ENCODE data around the gene PIKFYVE. TPM values are rescaled to one million over a fixed set of nuclear protein-coding genes. Genes with fewer than 3 reads are reported as not detected.
"Not testable (repeated sequence)": the region's sequence is repeated elsewhere in the genome, so short reads cannot be mapped to it uniquely, and the experiment has no call there.

PIKFYVE gene
- total RNA-seq, 1 experiment from 2014 or later, result 34.8 TPM

- DNase-seq (ENCODE audit: low read depth, low spot score), result no peak
- ATAC-seq, result no peak
- in situ Hi-C loops (cut with HindIII; ENCODE audit: low pct_unique_long_range_greater_than_20kb, low sequenced_read_pairs), result no loop called here
Observed at GRCh38 chr2:208266936-208267335, 881 bp downstream of the PIKFYVE start.

GRCh38 chr2:208267526-208267925 is 1.5 kb downstream of the PIKFYVE start:
- CTCF ChIA-PET, result interaction anchor here (0.7 kb wide), 1 partner anchor 110 kb away, joined by 3 read pairs; no protein-coding TSS in a partner anchor
- peak overlapping the region; percentile 84 to 90 for H3K4me3 ChIP-seq (ENCODE audit: low read depth in 2 of 2, low read length in 2 of 2)
- DNase-seq (ENCODE audit: low read depth, low spot score); H3K27me3 ChIP-seq (ENCODE audit: control insufficient read depth, insufficient read depth, low read length); H3K9me3 ChIP-seq (ENCODE audit: control insufficient read depth, insufficient read depth, low read depth, low read length); BruUV-seq (replicated peaks); ATAC-seq; in situ Hi-C loops (cut with HindIII; ENCODE audit: low pct_unique_long_range_greater_than_20kb, low sequenced_read_pairs); intact Hi-C loops (cut with micrococcal nuclease; ENCODE audit: unreplicated experiment): not testable (repeated sequence)
- peaks cover 18% of the 10 kb centered on the region for H3K4me1 ChIP-seq (ENCODE audit: control insufficient read depth, insufficient read depth, low read length)
- POLR2A ChIA-PET, result interaction anchor here (0.6 kb wide), 1 partner anchor 15 kb away, joined by 3 read pairs; no protein-coding TSS in a partner anchor
- H3K27ac ChIP-seq (ENCODE audit: low read length), result peak overlapping the region; percentile 96
- peaks cover 18% of the 10 kb centered on the region for H3K36me3 ChIP-seq (ENCODE audit: control insufficient read depth, insufficient read depth, low read length)

More at GRCh38 chr2:208266936-208267335, 881 bp downstream of the PIKFYVE start:
- TF ChIP-seq POLR2AphosphoS5 (IDR thresholded peaks at IDR 0.05; ENCODE audit: low read depth, low read length) (no peak), SIN3A (IDR thresholded peaks at IDR 0.05; ENCODE audit: borderline replicate concordance, insufficient read depth, low read depth, low read length) (no peak), TCF7L2 (IDR thresholded peaks at IDR 0.05; ENCODE audit: low read depth, low read length) (no peak)
- TF ChIP-seq, protein P1, sequence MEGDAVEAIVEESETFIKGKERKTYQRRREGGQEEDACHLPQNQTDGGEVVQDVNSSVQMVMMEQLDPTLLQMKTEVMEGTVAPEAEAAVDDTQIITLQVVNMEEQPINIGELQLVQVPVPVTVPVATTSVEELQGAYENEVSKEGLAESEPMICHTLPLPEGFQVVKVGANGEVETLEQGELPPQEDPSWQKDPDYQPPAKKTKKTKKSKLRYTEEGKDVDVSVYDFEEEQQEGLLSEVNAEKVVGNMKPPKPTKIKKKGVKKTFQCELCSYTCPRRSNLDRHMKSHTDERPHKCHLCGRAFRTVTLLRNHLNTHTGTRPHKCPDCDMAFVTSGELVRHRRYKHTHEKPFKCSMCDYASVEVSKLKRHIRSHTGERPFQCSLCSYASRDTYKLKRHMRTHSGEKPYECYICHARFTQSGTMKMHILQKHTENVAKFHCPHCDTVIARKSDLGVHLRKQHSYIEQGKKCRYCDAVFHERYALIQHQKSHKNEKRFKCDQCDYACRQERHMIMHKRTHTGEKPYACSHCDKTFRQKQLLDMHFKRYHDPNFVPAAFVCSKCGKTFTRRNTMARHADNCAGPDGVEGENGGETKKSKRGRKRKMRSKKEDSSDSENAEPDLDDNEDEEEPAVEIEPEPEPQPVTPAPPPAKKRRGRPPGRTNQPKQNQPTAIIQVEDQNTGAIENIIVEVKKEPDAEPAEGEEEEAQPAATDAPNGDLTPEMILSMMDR (IDR thresholded peaks at IDR 0.05), result no peak
- TF ChIP-seq, protein P2, sequence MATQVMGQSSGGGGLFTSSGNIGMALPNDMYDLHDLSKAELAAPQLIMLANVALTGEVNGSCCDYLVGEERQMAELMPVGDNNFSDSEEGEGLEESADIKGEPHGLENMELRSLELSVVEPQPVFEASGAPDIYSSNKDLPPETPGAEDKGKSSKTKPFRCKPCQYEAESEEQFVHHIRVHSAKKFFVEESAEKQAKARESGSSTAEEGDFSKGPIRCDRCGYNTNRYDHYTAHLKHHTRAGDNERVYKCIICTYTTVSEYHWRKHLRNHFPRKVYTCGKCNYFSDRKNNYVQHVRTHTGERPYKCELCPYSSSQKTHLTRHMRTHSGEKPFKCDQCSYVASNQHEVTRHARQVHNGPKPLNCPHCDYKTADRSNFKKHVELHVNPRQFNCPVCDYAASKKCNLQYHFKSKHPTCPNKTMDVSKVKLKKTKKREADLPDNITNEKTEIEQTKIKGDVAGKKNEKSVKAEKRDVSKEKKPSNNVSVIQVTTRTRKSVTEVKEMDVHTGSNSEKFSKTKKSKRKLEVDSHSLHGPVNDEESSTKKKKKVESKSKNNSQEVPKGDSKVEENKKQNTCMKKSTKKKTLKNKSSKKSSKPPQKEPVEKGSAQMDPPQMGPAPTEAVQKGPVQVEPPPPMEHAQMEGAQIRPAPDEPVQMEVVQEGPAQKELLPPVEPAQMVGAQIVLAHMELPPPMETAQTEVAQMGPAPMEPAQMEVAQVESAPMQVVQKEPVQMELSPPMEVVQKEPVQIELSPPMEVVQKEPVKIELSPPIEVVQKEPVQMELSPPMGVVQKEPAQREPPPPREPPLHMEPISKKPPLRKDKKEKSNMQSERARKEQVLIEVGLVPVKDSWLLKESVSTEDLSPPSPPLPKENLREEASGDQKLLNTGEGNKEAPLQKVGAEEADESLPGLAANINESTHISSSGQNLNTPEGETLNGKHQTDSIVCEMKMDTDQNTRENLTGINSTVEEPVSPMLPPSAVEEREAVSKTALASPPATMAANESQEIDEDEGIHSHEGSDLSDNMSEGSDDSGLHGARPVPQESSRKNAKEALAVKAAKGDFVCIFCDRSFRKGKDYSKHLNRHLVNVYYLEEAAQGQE (IDR thresholded peaks at IDR 0.05; ENCODE audit: insufficient read depth in 1 of 2, low read depth in 2 of 2, low read length in 1 of 2), result no peak
- TSS peak; percentile 87 for BruUV-seq (replicated peaks)
- ChIA-PET CTCF (no interaction called here), POLR2A (interaction anchor here (0.6 kb wide), 2 partner anchors 16 to 68 kb away, joined by 3 to 4 read pairs; no protein-coding TSS in a partner anchor)
- peak overlapping the region; percentile 84 to 90 for H3K4me3 ChIP-seq (ENCODE audit: low read depth in 2 of 2, low read length in 2 of 2)
- no peaks in the 10 kb centered on the region for H3K9me3 ChIP-seq (ENCODE audit: control insufficient read depth, insufficient read depth, low read depth, low read length)
- no peaks in the 10 kb centered on the region for H3K27me3 ChIP-seq (ENCODE audit: control insufficient read depth, insufficient read depth, low read length)
- H3K4me1 ChIP-seq (ENCODE audit: control insufficient read depth, insufficient read depth, low read length), result peaks cover 18% of the 10 kb centered on the region
- H3K36me3 ChIP-seq (ENCODE audit: control insufficient read depth, insufficient read depth, low read length), result peaks cover 13% of the 10 kb centered on the region
- intact Hi-C loops (cut with micrococcal nuclease; ENCODE audit: unreplicated experiment), result no loop called here
- peak overlapping the region; percentile 96 for H3K27ac ChIP-seq (ENCODE audit: low read length)

- Histone ChIP-seq H3K36me3 (ENCODE audit: control insufficient read depth, insufficient read depth, low read length) (peaks cover 24% of the 10 kb centered on the region), H3K4me1 (ENCODE audit: control insufficient read depth, insufficient read depth, low read length) (peaks cover 18% of the 10 kb centered on the region), H3K4me3 (ENCODE audit: low read depth in 2 of 2, low read length in 2 of 2) (no peak overlapping the region), H3K27me3 (ENCODE audit: control insufficient read depth, insufficient read depth, low read length) (no peaks in the 10 kb centered on the region), H3K9me3 (ENCODE audit: control insufficient read depth, insufficient read depth, low read depth, low read length) (no peaks in the 10 kb centered on the region), H3K27ac (ENCODE audit: low read length) (no peak overlapping the region)
- DNase-seq (ENCODE audit: low read depth, low spot score) (no peak), ATAC-seq (no peak)
- TF ChIP-seq TCF7L2 (IDR thresholded peaks at IDR 0.05; ENCODE audit: low read depth, low read length) (no peak), SIN3A (IDR thresholded peaks at IDR 0.05; ENCODE audit: borderline replicate concordance, insufficient read depth, low read depth, low read length) (no peak), POLR2AphosphoS5 (IDR thresholded peaks at IDR 0.05; ENCODE audit: low read depth, low read length) (no peak)
- TF ChIP-seq, protein P2 (IDR thresholded peaks at IDR 0.05; ENCODE audit: insufficient read depth in 1 of 2, low read depth in 2 of 2, low read length in 1 of 2), result no peak
- TF ChIP-seq, protein P1 (IDR thresholded peaks at IDR 0.05), result no peak
- ChIA-PET POLR2A (interaction anchor here (0.6 kb wide), 1 partner anchor 20 kb away, joined by 4 read pairs; no protein-coding TSS in a partner anchor), CTCF (interaction anchor here (0.5 to 0.7 kb wide), 2 partner anchors 71 to 110 kb away, joined by 3 read pairs; no protein-coding TSS in a partner anchor)
- in situ Hi-C loops (cut with HindIII; ENCODE audit: low pct_unique_long_range_greater_than_20kb, low sequenced_read_pairs), result no loop called here
- no TSS peak for BruUV-seq (replicated peaks)
- intact Hi-C loops (cut with micrococcal nuclease; ENCODE audit: unreplicated experiment), result no loop called here
Observed at GRCh38 chr2:208268156-208268952, 2.3 kb downstream of the PIKFYVE start.
